HG02623 (cell line): ENCODE measurements around the gene HSFX2.
A peak's percentile ranks its signal among the peaks of the same experiment; 100 is the strongest.
"Not testable (repeated sequence)": the region's sequence is repeated elsewhere in the genome, so short reads cannot be mapped to it uniquely, and the experiment has no call there.

Experiments
- ATAC-seq: cut with Tn5 transposase; IDR thresholded peaks from one replicate; pipeline ENCODE4 v1.9.1; 2021; ENCODE audit warnings: moderate library complexity; ENCODE audit not compliant: unreplicated experiment

The HSFX2 gene

DNA sequence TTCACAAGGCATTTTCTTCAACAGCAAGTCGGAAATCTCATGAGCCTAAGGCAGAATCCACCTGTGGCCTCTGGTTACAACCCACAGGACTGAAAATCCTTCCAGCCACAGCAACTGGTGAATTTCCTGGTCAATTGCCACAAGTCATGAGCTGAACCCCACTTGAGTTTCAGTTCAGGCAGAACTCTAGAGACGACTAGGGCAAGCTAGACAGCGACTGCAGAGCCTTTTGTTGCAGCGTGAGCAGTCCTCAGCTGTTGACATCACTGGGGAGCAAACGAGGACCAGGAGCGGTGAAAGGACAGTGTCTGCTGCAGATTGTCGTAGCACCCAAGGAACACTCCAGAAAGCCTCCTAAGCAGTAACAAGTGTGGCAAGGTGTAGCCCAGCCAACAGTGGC, 829 bp upstream of the HSFX2 start:
- not testable (repeated sequence) for ATAC-seq

DNA sequence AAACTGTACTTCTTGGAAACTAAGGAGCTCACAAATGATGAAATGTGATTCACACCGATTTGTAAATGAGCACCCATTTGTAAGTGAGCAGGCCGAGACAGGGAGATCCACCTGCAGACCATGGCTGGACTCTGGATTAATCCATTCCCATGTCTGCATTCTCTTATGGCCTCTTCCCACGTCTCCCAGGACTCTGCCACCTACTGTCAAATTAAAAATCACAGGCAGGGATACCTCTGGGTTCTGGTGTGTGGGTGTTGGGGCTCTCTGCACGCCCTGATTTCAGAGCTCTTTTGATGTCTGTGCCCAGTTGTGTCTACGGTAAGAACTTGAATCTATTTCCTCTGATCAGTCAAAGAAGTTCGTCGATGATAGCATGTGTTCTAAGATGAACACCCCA, 4.1 kb downstream of the HSFX2 start:
- not testable (repeated sequence) for ATAC-seq

- ATAC-seq = not testable (repeated sequence)
Measured at GRCh38 chrX:149587359-149587758, 7.8 kb downstream of the HSFX2 start, which contains the start of gene MAGEA9B. TSS of gene MAGEA9B (minus strand) at chrX:149587459. CDS start at chrX:149583179, 4,280 bp downstream.

GRCh38 chrX:149585631-149586030, 9.5 kb downstream of the HSFX2 start:
- ATAC-seq = not testable (repeated sequence)

DNA sequence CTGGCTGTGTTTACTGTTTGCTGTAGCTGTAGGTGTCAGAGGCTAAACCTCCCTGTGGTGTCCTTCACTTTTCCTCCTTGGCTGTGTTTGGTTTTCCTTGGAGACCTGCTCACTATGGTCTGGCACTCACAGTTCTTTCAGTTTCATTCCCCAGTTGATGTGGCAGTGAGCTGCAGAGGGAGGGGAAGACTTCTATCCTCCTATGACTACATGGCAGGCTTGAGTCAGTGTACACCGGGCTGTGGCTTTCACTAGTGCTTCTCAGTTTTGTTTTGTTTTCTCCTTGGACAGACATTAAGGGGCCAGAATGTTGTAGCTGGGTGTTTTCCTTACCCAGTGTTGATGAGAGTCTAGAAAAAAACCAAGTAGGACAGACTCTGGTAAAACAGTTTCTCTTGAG, 21.7 kb downstream of the HSFX2 start:
- peak; percentile 100 for ATAC-seq

DNA sequence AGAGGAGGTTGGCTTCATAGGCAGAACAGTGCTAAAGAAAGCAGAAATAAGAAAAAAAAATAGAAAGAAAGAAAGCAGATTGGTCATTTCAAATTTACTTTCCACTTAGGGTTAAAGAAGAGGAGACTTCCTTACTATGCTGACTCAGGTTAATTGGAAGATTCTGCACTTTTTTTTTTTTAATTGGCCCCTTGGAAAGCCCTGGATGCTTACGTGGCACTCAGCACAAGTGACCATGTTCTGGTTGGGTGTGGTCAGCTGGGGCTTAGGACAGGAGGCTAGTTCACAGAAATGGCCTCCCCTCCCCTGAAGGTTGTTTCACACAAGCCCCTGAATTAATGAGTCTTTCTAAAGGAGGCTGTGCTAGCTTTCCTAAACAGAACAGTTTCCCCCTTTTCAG, 22.4 kb downstream of the HSFX2 start:
- no peak for ATAC-seq

DNA sequence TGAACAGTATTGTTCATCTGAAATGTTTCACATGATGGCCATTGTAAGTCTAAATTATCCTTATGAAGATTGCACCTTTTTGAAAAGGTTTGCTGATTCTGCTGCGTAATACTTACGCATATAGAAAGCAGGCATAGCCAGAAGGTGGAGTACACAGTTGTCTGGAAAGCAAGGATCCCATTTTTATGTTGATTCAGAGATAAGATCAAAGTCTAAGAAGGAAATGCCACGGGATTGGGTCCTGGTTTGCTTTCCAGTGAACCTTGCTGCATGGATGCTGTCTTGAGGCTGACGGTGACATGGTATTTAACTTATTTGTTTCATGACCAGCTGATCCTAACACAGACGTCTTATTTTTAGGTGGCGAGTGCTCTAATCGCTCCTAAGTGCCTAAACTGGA, 23.3 kb downstream of the HSFX2 start:
- no peak for ATAC-seq

- ATAC-seq = no peak
Measured at GRCh38 chrX:149570668-149571067, 24.4 kb downstream of the HSFX2 start.

DNA sequence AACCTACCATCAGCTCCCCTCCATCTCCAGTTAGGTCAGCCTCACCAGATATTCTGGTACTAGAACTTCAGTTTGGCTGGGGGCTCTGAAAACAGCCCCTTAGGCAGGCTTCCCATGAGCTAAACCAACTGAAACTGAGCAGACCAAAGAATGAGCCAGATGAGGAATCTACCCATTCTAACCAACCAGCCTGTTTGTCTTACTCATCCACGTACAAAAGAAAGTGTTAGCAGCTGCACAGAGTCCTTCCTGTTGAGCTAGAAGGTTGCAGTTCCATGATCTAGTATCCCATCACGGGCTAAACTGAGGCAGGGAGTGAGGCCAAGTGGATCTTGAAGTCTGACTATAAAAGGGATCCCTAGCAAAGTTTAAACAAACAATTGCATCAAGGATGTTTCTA, 25.3 kb downstream of the HSFX2 start:
- ATAC-seq = no peak

DNA sequence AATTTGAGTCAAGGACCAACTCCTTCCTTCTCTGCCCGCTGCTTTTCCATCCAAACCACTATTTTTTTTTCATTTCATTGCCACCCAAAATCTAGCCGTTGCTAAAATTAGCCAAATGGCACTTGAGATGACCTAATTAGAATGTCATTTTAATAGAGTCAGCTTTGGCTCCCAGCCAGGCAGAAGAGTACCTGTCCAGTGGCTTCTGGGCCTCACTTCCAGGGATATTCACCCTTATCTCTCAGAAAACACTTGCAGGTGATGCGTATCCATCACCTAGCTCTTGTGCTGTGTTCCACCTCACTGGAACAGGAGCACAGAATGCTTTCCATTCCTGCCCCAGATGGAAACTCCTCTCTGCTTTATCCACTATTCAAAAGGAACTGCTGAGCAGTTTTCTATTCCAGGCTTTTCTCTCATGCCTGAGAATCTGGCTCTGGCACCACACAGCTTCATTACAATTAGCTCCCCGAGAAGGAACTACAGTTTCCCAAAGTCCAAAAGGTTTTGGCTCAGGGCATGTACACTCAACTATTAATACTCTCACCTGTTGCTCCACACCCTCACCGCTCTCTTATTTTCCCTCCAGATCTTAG, 26.3 kb downstream of the HSFX2 start:
- no peak for ATAC-seq

GRCh38 chrX:149567621-149568417, 27.3 kb downstream of the HSFX2 start:
- ATAC-seq = no peak

- ATAC-seq = no peak
Measured at GRCh38 chrX:149563359-149563758, 31.8 kb downstream of the HSFX2 start.

GRCh38 chrX:149555251-149555650, 39.9 kb downstream of the HSFX2 start:
- not testable (repeated sequence) for ATAC-seq

DNA sequence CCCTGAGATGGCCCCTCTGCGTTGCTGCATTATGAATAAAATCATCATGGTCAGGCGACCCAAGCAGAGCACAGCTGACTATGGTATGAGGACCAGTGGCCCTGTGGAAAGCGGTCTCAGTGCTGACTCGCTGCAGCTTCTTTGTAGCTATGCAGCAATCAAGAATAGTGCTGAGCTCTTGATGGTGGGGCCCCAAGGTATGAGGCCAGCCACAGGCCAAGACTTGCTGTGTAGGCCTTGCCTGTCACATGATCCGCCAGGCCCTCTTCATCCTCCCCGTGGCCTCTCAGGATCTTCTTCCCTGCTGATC, 43.2 kb downstream of the HSFX2 start:
- not testable (repeated sequence) for ATAC-seq

DNA sequence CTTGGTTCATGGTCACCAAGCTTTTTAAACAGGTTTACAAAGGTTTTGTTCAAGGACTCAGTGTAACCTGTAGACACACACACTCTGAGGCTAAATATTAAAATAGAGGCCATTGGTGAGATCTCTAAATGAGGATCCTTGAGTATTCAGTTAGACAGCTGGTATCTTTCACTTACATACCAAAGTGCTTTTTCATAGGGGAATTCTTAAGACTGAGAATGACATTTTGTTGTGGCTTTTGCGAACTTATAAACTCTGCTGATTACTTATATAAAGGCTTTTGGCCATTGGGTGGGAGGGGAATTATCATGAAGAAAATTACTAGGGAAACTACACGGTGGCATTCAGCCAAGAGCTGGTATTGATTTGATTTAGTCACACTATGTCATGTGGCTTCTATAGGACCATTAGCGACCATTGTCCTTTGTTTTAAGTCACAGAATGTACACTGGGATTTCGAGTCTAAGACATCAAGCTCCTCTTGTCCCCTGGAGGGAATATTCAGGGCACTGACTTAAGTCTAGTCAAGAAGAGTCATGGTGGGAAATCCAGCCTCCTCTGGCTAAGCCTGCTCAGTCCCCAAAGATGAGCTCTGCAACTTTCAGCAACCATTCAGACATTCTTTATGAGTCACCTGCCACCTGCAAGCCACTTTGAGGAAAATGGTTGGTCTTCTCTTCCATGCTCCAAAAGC, 43.7 kb downstream of the HSFX2 start:
- not testable (repeated sequence) for ATAC-seq

GRCh38 chrX:149550454-149550853, 44.7 kb downstream of the HSFX2 start:
- ATAC-seq = not testable (repeated sequence)

DNA sequence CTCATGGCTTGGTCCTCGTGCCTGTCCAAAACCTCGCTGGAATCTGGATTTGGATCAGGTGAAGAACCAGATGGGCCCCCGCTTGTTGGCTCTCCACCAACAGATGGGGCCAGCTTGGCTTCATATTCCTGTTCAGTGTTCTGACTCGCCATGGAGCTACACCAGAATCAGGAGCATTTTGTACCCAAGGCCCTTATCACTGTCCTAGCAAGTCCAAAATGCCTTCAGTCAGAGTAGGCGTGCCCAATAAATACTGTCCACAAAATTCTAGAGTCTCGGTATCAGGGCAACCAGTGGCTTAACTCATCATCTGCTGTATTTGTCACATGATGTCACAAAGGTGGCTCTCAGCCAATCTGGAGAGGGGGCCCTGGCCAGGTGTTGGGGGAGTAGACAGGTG, 45.4 kb downstream of the HSFX2 start, which contains the start of gene HSFX3:
TSS of gene HSFX3 (minus strand) at position 224 of the 400 bp plus-strand sequence. CDS start at position 152, 72 bp downstream.
- not testable (repeated sequence) for ATAC-seq

GRCh38 chrX:149547782-149548181, 47.3 kb downstream of the HSFX2 start:
- not testable (repeated sequence) for ATAC-seq

DNA sequence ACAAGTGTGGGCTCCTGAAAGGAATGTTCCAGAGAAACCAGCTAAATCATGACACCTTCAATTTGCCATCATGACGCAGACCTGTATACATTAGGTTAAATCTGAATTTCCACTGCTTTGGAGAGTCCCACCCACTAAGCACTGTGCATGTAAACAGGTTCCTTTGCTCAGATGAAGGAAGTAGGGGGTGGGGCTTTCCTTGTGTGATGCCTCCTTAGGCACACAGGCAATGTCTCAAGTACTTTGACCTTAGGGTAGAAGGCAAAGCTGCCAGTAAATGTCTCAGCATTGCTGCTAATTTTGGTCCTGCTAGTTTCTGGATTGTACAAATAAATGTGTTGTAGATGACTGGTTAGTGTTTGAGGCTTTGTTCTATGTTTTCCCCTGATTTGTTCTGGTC, 48.2 kb downstream of the HSFX2 start:
- ATAC-seq = not testable (repeated sequence)

GRCh38 chrX:149545545-149546543, 49.3 kb downstream of the HSFX2 start:
- not testable (repeated sequence) for ATAC-seq
